GM12878 (cell line): ENCODE measurements around the gene OR10J4. TPM values are rescaled to one million over a fixed set of nuclear protein-coding genes. Genes with fewer than 3 reads are reported as not detected.

Experiments
- ATAC-seq: fragments of 200-7000 bp; cut with Tn5 transposase; 3 replicates; pipeline ENCODE4 v1.9.1; 2020; ENCODE audit warnings: mild to moderate bottlenecking, moderate library complexity
- BruUV-seq: library from RNA; stranded (reverse); fragments of 400-500 nt; replicated peaks from 2 replicates; lab custom pipeline; 2021; lab: Mats Ljungman, UMichigan
- CTCF ChIA-PET: fragments of 300-600 bp; sonication (Branson Sonifier 250); formaldehyde crosslinking; extraction: SDS; loops from one replicate; lab custom pipeline; 2021; ENCODE audit warnings: inconsistent platforms; lab: Yijun Ruan, JAX
- POLR2A ChIA-PET: fragments of 350-600 bp; formaldehyde crosslinking; extraction: SDS; loops from one replicate; lab custom pipeline; 2021; ENCODE audit warnings: inconsistent platforms; lab: Charles Lee
- RAD21 ChIA-PET: fragments of 300-600 bp; sonication (Branson Sonifier 250); formaldehyde crosslinking; loops from one replicate; lab custom pipeline; 2023; ENCODE audit warnings: antibody characterized with exemption; ENCODE audit not compliant: unreplicated experiment; lab: Charles Lee
- SMC1A ChIA-PET: fragments of 300-600 bp; sonication (Branson Sonifier 250); formaldehyde crosslinking; loops from one replicate; lab custom pipeline; 2023; ENCODE audit not compliant: unreplicated experiment, uncharacterized antibody; lab: Charles Lee
- DNase-seq: peaks from one replicate; pipeline ENCODE4 v3.0.0-alpha.2; 2011; ENCODE audit warnings: low read depth, low spot score
- FAIRE-seq: peaks from 3 replicates; lab custom pipeline; 2011; peaks lifted over from hg19 to GRCh38; lab: Jason Lieb, UNC
- H2AFZ ChIP-seq: 2 replicates; pipeline ENCODE4 v1.6.0; 2011; ENCODE audit warnings: low read depth, low read length, control low read depth; ENCODE audit not compliant: control insufficient read depth
- H3K27ac ChIP-seq: 2 replicates; pipeline ENCODE4 v1.5.1; 2011; ENCODE audit warnings: control low read depth; ENCODE audit not compliant: control insufficient read depth, insufficient read depth
- H3K27me3 ChIP-seq, 2 experiments: replicated peaks in 1 of 2; 2 replicates each; pipeline versions ENCODE4 v1.6.0 to v1.6.1; 2011; ENCODE audit warnings: low read length in 1 of 2; ENCODE audit not compliant: control insufficient read depth in 2 of 2, insufficient read depth in 2 of 2
- H3K36me3 ChIP-seq, 2 experiments: 2 replicates each; pipeline ENCODE4 v1.5.1; 2011; ENCODE audit warnings: low read length in 1 of 2; ENCODE audit not compliant: control insufficient read depth in 2 of 2, insufficient read depth in 2 of 2
- H3K4me1 ChIP-seq: 2 replicates; pipeline ENCODE4 v1.6.1; 2011; ENCODE audit warnings: mild to moderate bottlenecking, low read length, moderate library complexity, mixed read lengths; ENCODE audit not compliant: control insufficient read depth, insufficient read depth
- H3K4me2 ChIP-seq: 2 replicates; pipeline ENCODE4 v1.6.0; 2011; ENCODE audit warnings: control low read depth; ENCODE audit not compliant: control insufficient read depth, insufficient read depth
- H3K4me3 ChIP-seq: fragments of 200-600 bp; sonication (generic); 2 replicates; pipeline ENCODE4 v1.5.1; 2016
- H3K79me2 ChIP-seq: 2 replicates; pipeline ENCODE4 v1.6.0; 2011; ENCODE audit warnings: low read length; ENCODE audit not compliant: control insufficient read depth, insufficient read depth
- H3K9ac ChIP-seq: 2 replicates; pipeline ENCODE4 v1.8.0; 2011; ENCODE audit warnings: low read length, control low read depth, mixed read lengths; ENCODE audit not compliant: control insufficient read depth, insufficient read depth
- H3K9me3 ChIP-seq: replicated peaks from 3 replicates; pipeline ENCODE4 v1.5.1; 2011; ENCODE audit warnings: mild to moderate bottlenecking, low read length; ENCODE audit not compliant: control insufficient read depth, insufficient read depth
- H4K20me1 ChIP-seq: 2 replicates; pipeline ENCODE4 v1.6.0; 2011; ENCODE audit not compliant: control insufficient read depth, insufficient read depth
- FOXK2 ChIP-seq: fragments of 450-650 bp; IDR thresholded peaks from 2 replicates; pipeline ENCODE4 v1.6.1; 2017; ENCODE audit warnings: mild to moderate bottlenecking, moderate library complexity
- GABPA ChIP-seq: IDR thresholded peaks from 2 replicates; pipeline ENCODE4 v1.6.1; 2014; ENCODE audit warnings: antibody characterized with exemption, low read depth, mild to moderate bottlenecking, inconsistent platforms
- KLF5 ChIP-seq: fragments of 450-650 bp; IDR thresholded peaks from 2 replicates; pipeline ENCODE4 v1.6.1; 2014; ENCODE audit warnings: mild to moderate bottlenecking; ENCODE audit not compliant: partially characterized antibody
- MTA2 ChIP-seq: fragments of 450-650 bp; IDR thresholded peaks from 2 replicates; pipeline ENCODE4 v1.6.1; 2016; ENCODE audit warnings: low read depth, mild to moderate bottlenecking, moderate library complexity
- NR2C1 ChIP-seq: fragments of 450-650 bp; IDR thresholded peaks from 2 replicates; pipeline ENCODE4 v1.6.1; 2017; ENCODE audit warnings: antibody characterized with exemption, mild to moderate bottlenecking, moderate library complexity
- RAD51 ChIP-seq: fragments of 450-650 bp; IDR thresholded peaks from 2 replicates; pipeline ENCODE4 v1.6.1; 2016; ENCODE audit warnings: moderate library complexity, mild to moderate bottlenecking, inconsistent platforms
- SP1 ChIP-seq: IDR thresholded peaks from one replicate; pipeline ENCODE4 v1.6.1; 2011; ENCODE audit warnings: low read depth, low read length
- SREBF2 ChIP-seq: IDR thresholded peaks from 2 replicates; pipeline ENCODE4 v1.6.1; 2012; ENCODE audit warnings: mild to moderate bottlenecking, low read length
- ZZZ3 ChIP-seq: IDR thresholded peaks from 2 replicates; pipeline ENCODE4 v1.6.1; 2011; ENCODE audit warnings: low read depth; ENCODE audit not compliant: control insufficient read depth, insufficient read length
- WGBS: methylation state at CpG from one replicate; pipeline ENCODE4 v1.1.6; 2016; ENCODE audit warnings: low lambda C conversion rate; ENCODE audit not compliant: insufficient replicate concordance, insufficient coverage; ENCODE audit errors: missing lambda C conversion rate; 5-methylcytosine and 5-hydroxymethylcytosine counted together
- in situ Hi-C: fragments of 300-500 bp; cut with MboI; formaldehyde crosslinking; loops from 9 replicates; pipeline ENCODE4 v1.14.3; 2018; ENCODE audit warnings: mixed read lengths
- intact Hi-C: fragments of 100-400 bp; cut with micrococcal nuclease; formaldehyde crosslinking; loops from one replicate; pipeline ENCODE4 v1.14.2; 2022; ENCODE audit not compliant: unreplicated experiment
- polyA plus RNA-seq, 11 experiments: library from polyadenylated mRNA; depleted of rRNA in 4 of 11; unstranded in 6 of 11; stranded (reverse) in 5 of 11; fragments of >200 nt; fragmentation: Nextera tagmentation in 4 of 11; fragmentation: Illumina TruSeq in 1 of 11; extraction: Ambion mirVana in 4 of 11; extraction: Trizol in 1 of 11; gene quantifications; 1 replicate in 1 of 11; 2 replicates in 10 of 11; pipeline versions ENCODE4 v1.2.1 to v1.2.3, GENCODE V29; 2011 to 2016; ENCODE audit warnings: inconsistent platforms in 2 of 11, missing spikeins in 2 of 11, low read depth in 1 of 11
- total RNA-seq, 4 experiments: library from RNA; depleted of rRNA in 3 of 4; stranded (reverse); fragments of >200 nt in 3 of 4; fragmentation: Illumina TruSeq in 1 of 4; extraction: Trizol in 1 of 4; gene quantifications; 2 replicates each; pipeline versions ENCODE4 v1.2.1 to v1.2.3, GENCODE V29; 2013 to 2021
- TF ChIP-seq, protein P1 (sequence below): IDR thresholded peaks from 2 replicates; pipeline ENCODE4 v1.6.1; 2012; ENCODE audit warnings: low read depth, low read length, improper control_type of control experiment
- TF ChIP-seq, protein P2 (sequence below): IDR thresholded peaks from 2 replicates; pipeline ENCODE4 v1.6.1; 2011; ENCODE audit warnings: mild to moderate bottlenecking, low read depth, low read length, moderate library complexity; ENCODE audit not compliant: insufficient replicate concordance
- TF ChIP-seq, protein P3 (sequence below): fragments of 450-650 bp; IDR thresholded peaks from 2 replicates; pipeline ENCODE4 v1.6.1; 2016; ENCODE audit warnings: mild to moderate bottlenecking

The OR10J4 gene
- total and polyA plus RNA-seq, 10 of the 15 experiments (the other 5 are each of a cell fraction or from before 2014, with no cell fraction given) = not detected

DNA sequence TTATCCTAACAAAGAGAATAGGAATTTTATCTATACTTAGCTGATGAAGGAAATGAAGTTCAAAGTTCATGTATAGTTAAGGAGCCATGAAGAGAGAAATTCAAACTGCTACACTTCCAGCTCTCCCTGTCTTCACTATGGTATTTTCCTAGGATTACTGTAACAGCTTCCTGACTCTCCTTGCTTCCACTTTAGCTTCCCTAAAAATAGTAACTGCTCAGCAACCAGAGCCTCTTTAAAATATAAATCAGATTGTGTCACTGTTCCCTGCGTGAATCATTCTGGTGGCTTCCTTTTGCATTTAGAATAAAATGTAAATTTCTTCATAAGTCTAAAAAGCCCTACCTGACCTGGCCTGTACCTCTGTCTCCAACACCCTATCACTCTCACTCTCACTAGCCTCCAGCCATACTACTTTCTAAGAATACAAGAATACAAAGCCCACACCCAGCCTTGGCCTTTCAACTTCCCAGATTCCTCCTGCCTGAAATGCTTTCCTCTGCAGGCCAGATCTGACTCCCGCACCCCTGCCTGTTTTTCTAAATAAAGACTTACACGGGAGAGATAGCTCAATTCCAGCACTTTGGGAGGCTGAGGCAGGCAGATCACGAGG is 38.0 kb downstream of the OR10J4 start:
- SMC1A ChIA-PET = interaction anchor here (0.6 kb wide), 2 partner anchors 160 to 994 kb away, joined by 3 read pairs; no protein-coding TSS in a partner anchor
- H2AFZ ChIP-seq = no peak overlapping the region
- no peak for FAIRE-seq

More for the DNA sequence above, 38.0 kb downstream of the OR10J4 start:
- TF ChIP-seq, protein P1, sequence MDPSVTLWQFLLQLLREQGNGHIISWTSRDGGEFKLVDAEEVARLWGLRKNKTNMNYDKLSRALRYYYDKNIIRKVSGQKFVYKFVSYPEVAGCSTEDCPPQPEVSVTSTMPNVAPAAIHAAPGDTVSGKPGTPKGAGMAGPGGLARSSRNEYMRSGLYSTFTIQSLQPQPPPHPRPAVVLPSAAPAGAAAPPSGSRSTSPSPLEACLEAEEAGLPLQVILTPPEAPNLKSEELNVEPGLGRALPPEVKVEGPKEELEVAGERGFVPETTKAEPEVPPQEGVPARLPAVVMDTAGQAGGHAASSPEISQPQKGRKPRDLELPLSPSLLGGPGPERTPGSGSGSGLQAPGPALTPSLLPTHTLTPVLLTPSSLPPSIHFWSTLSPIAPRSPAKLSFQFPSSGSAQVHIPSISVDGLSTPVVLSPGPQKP = no peak
- no peak for TF ChIP-seq GABPA
- no peak for TF ChIP-seq KLF5
- no peak for TF ChIP-seq SREBF2
- TF ChIP-seq RAD51 = no peak
- no peak for TF ChIP-seq ZZZ3
- TF ChIP-seq FOXK2 = no peak
- TF ChIP-seq, protein P2, sequence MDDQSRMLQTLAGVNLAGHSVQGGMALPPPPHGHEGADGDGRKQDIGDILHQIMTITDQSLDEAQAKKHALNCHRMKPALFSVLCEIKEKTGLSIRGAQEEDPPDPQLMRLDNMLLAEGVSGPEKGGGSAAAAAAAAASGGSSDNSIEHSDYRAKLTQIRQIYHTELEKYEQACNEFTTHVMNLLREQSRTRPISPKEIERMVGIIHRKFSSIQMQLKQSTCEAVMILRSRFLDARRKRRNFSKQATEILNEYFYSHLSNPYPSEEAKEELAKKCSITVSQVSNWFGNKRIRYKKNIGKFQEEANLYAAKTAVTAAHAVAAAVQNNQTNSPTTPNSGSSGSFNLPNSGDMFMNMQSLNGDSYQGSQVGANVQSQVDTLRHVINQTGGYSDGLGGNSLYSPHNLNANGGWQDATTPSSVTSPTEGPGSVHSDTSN = no peak
- TF ChIP-seq, protein P3, sequence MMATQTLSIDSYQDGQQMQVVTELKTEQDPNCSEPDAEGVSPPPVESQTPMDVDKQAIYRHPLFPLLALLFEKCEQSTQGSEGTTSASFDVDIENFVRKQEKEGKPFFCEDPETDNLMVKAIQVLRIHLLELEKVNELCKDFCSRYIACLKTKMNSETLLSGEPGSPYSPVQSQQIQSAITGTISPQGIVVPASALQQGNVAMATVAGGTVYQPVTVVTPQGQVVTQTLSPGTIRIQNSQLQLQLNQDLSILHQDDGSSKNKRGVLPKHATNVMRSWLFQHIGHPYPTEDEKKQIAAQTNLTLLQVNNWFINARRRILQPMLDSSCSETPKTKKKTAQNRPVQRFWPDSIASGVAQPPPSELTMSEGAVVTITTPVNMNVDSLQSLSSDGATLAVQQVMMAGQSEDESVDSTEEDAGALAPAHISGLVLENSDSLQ = no peak
- TF ChIP-seq SP1 = no peak
- no peak for TF ChIP-seq MTA2
- no peak for TF ChIP-seq NR2C1
- no peak overlapping the region for H3K4me3 ChIP-seq
- ATAC-seq (no peak), DNase-seq (no peak)
- no peaks in the 10 kb centered on the region for H3K4me1 ChIP-seq
- no peaks in the 10 kb centered on the region for H3K9me3 ChIP-seq
- intact Hi-C loops (no loop called here), in situ Hi-C loops (no loop called here)
- BruUV-seq = no TSS peak
- no peak overlapping the region for H3K4me2 ChIP-seq
- POLR2A ChIA-PET = no interaction called here
- no peaks in the 10 kb centered on the region for H4K20me1 ChIP-seq
- RAD21 ChIA-PET = no interaction called here
- WGBS = 24% methylated on average over 4 of the region's 4 CpGs
- H3K36me3 ChIP-seq = no peaks in the 10 kb centered on the region
- H3K79me2 ChIP-seq = no peaks in the 10 kb centered on the region
- no peak overlapping the region for H3K27ac ChIP-seq
- H3K27me3 ChIP-seq = no peaks in the 10 kb centered on the region
- CTCF ChIA-PET = interaction anchor here (0.6 kb wide), 1 partner anchor 44 kb away, joined by 4 read pairs; no protein-coding TSS in a partner anchor
- H3K9ac ChIP-seq = no peak overlapping the region
